GM19452 (cell line): ENCODE results near the gene TPGS1.

ENCODE experiments used
- ATAC-seq: cut with Tn5 transposase; IDR thresholded peaks from one replicate; pipeline ENCODE4 v1.9.1; 2021; ENCODE audit not compliant: unreplicated experiment

TPGS1 gene

DNA sequence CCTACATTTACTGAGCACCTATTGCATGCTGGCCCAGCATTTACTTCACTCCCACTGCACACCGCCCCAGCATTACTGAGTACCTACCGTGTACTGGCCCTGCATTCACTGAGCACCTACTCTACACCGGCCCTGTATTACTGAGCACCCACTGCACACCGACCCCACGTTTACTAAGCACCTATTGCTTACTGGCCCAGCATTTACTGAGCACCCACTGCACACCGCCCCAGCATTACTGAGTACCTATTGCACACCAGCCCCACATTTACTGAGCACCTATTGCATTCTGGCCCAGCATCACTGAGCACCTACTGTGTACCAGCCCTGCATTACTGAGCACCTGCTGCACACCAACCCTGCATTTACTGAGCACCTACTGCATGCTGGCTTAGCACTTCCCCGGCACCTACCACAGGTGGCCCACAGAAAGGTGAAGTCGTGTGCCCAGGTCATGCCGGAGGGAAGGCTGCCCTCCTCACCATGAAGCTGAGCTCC is 6.9 kb downstream of the TPGS1 start:
- ATAC-seq: no peak

DNA sequence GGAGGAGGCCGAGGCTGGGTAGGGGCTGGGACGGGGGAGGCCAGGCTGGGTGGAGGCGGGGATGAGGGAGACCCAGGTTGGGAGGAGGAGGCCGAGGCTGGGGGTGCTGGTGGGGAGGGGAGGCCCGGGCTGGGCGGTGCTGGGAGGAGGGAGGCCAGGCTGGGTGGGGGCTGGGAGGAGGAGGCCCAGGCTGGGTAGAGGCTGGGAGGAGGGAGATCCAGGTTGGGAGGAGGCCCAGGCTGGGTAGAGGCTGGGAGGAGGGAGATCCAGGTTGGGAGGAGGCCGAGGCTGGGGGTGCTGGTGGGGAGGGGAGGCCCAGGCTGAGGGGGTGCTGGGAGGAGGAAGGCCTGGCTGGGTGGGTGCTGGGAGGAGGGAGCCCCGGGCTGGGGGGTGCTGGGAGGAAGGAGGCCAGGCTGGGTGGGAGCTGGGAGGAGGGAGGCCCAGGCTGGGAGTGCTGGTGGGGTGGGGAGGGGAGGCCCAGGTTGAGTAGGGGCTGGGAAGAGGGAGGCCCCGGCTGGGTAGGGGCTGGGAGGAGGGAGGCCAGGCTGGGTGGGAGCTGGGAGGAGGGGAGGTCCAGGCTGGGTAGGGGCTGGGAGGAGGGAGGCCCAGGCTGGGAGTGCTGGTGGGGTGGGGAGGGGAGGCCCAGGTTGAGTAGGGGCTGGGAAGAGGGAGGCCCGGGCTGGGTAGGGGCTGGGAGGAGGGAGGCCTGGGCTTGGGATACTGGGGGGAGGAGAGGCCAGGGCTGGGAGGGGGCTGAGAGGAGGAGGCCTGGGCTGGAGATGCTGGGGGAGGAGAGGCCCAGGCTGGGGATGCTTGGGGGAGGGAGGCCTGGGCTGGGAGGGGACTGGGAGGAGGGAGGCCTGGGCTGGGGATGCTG is 10.7 kb downstream of the TPGS1 start:
- ATAC-seq: no peak

DNA sequence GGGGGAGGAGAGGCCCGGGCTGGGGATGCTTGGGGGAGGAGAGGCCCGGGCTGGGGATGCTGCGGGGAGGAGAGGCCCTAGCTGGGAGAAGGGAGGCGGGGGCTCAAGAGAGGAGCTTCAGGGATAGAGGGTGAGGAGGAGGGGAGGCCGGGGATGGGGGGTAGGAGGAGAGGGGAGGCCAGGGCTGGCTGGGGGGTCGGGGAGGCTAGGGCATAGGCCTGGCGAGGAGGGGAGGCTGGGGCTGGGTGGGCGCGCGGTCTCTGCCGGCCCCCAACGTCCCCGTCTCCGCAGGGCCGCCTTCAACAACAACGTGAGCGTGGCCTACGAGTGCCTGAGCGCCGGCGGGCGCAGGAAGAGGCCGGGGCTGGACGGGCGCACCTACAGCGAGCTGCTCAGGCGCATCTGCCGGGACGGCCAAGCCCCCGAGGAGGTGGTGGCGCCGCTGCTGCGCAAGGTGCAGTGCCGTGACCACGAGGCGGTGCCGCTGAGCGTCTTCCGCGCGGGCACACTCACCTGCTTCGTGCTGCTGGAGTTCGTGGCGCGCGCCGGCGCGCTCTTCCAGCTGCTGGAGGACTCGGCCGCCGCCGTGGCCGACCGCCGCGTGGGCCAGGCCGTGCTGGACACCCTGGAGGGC is 11.4 kb downstream of the TPGS1 start:
- no peak for ATAC-seq

DNA sequence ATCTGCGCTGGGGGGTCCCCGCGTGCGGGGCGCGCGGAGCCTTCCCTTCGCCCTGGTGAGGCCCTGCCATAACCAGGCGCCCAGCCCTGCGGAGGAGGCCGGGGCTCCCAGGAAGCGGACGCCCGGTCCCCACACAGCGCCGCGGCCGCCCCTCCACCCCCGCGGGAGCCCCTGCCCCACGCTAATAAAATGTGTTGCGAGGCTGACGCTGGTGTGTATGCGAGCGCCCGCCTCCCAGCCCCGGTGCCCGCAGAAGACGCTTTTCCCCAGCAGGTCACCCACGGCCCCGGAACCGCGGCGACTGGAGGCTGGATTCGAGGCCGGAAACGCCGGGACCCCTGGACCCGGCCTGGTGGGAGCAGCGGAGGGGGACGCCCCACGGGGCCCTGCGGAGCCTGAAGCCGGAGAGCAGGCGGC is 12.2 kb downstream of the TPGS1 start:
- ATAC-seq: no peak

DNA sequence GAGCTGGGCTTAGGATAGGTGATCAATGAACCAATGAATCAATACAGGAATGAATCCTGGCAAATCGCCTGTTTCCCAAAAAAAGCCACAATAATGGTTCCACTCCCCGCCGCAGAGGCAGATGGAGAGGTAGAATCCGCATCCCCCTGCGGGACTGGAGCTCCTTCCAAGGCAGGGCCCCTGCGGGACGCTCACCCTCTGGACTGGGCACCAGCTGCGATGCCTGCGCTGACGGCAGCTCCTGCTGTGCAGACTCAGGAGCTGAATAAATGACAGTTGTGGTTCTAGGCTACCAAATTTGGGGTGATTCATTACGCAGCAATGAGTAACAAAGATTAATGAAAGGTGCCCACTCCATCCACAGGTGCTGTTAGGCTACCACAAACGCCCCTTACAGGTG is 15.4 kb downstream of the TPGS1 start:
- no peak for ATAC-seq

DNA sequence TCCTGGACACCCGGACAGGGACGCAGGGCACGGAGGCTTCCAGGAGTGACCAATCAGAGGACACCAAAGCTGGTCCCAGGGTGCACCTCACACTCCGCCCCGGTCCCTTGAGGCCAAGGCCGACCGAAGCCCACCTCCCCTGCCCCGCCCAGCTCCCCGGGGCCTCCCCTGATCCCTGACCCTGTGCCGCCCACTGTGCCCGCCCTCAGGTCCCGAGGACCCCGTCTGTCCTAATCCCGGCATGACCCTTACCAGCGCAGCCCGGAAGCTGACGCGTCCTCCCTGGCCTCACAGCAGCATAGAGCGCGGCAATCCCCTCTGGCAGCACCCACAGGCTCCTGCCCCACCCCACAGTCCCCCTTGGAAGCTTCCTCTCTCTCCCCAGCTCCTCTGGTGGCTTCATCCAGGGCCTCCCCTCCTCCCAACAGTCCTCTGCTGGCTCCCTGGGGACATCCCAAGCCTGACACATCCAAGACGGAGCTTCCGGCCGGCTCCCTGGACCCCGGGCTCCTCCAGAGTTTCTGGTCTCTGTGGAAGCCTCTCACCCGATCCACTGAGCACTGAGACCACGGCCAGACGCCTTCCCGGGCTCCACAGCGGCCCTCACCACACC is 16.9 kb downstream of the TPGS1 start:
- no peak for ATAC-seq

DNA sequence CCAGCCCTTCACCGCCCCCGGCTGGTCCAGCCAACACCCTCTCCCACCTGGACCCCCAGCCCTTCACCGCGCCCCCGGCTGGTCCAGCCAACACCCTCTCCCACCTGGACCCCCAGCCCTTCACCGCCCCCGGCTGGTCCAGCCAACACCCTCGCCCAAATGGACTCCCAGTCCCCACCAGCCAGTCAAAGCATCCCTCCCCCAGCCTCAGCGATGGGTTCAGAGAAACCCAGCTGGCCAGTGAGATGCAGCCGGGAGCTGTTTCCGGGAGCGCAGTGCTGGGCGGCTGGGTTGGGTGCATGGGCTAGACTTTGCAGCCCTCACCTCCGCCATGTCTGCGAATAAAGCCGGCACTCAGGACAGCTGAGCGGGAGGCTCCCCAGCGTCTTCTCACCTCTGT is 17.7 kb downstream of the TPGS1 start:
- ATAC-seq: no peak

DNA sequence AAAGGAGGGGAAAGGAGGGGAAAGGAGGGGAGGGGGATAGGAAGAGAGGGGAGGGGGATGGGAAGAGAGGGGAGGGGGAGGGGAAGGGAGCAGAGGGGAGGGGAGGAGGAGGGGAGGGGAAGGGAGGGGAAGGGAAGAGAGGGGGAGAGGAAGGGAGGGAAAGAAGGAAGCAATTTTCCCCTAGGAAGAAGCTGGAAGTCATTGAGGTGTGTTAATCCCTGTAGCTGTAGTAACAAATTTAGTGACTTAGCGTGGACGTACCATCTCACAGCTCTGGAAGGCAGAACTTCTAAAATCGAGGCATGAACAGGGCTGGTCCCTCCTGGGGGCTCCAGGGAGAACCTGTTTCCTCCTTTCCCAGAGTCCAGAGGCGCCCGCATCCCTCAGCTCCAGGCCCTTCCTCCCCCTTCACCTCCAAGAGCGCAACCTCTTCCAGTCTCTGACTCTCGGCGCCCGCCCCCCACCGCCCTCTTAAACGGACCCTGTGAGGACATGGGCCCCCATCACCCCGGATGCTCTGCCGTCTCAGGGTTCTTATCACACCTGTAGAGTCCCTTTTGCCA is 18.6 kb downstream of the TPGS1 start:
- ATAC-seq: no peak

DNA sequence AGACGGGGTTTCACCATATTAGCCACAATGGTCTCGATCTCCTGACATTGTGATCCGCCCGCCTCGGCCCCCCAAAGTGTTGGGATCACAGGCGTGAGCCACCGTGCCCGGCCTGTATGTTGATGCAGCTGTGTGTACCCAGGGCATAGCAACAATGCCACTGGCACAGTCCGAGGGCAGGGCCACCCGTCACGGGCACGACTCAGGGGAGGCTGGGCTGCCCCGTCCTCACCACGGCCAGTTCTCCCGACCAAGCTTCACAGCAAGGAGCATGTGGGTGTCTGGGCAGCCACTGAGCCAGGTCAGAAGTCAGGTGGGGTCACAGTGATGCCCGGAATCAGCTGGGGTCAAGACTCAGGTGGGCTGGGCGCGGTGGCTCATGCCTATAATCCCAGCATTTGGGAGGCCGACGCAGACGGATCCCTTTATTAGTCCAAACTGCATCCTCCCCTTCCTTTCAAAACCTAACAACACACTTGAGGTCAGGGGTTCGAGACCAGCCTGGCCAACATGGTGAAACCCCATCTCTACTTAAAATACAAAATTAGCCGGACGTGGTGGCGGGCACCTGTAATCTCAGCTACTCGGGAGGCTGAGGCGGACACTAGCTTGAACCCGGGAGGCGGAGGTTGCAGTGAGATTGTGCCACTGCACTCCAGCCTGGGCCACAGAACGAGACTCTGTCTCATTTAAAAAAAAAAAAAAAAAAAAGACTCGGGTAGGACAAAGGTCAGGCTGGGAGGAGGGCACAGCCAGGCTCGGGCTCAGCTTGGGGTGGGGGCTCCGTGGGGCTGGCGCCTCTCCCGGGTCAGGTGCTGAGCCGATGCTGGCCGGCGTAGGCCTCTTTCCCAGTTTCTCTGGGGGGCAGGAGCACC is 23.1 kb downstream of the TPGS1 start:
- ATAC-seq: no peak

DNA sequence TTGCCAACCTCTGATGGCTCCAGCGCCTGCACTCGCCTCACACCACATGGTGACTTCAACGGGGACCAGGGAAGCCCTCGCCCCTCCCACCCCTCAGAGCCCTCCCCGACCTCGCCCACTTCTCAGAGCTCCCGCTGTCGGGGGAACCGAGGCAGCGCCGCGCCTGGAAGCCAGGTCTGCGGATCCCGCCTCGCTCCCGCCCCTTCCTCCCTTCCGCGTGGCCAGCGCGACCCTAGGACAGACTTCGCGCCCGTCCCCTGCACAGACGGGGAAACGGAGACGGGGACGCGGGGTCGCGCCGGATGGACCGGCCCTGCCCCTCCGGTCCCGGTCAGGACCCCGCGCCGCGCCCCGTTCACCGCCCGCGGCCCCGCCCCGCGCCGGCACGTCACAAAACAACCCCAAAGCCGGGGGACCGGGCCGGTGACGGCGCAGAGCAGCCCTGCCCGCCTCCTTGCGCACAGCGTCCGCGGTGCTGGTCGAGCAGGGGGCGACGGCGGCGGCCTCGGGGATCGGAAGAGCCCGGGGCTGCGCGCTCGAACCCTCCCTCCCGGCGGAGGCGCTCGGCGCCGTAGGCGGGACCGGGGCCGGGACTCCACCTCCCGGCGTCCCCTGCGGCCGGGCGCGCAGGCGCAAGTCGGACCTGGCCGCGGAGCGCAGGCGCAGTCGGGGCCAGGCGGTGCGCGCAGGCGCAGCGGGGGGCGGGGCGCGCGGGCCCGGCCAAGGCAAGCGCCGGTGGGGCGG is 23.9 kb downstream of the TPGS1 start:
- peak; percentile 72 for ATAC-seq

DNA sequence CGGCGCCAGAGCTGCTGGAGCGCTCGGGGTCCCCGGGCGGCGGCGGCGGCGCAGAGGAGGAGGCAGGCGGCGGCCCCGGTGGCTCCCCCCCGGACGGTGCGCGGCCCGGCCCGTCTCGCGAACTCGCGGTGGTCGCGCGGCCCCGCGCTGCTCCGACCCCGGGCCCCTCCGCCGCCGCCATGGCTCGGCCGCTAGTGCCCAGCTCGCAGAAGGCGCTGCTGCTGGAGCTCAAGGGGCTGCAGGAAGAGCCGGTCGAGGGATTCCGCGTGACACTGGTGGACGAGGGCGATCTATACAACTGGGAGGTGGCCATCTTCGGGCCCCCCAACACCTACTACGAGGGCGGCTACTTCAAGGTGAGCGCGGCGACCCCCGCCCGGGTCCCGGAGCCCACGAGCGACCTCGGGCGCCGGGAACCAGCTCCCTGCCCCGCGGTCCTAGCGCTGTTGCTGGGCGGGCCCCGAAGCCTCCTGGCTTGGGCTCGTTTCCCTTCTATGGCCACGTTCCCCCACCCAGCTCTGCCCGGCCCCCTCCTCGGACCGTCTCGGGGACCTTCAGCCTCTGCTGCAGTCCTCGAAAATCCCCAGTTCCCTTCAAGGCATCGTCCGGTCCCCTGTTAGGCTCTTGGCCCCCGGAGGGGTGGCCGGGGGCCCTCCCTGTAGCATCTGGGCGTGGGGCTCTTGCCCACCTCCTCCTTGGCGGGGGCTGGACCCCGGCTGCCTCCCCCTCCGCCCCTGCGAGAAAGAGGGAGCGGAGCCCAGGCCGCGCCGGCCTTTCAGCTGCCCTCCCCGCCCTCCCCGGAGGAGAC is 24.7 kb downstream of the TPGS1 start, which contains the start of gene CDC34:
Gene CDC34 (plus strand): TSS at position 8 of the 808 bp plus-strand sequence. CDS start 172 bp downstream, at position 180.
- ATAC-seq: peak; percentile 38

DNA sequence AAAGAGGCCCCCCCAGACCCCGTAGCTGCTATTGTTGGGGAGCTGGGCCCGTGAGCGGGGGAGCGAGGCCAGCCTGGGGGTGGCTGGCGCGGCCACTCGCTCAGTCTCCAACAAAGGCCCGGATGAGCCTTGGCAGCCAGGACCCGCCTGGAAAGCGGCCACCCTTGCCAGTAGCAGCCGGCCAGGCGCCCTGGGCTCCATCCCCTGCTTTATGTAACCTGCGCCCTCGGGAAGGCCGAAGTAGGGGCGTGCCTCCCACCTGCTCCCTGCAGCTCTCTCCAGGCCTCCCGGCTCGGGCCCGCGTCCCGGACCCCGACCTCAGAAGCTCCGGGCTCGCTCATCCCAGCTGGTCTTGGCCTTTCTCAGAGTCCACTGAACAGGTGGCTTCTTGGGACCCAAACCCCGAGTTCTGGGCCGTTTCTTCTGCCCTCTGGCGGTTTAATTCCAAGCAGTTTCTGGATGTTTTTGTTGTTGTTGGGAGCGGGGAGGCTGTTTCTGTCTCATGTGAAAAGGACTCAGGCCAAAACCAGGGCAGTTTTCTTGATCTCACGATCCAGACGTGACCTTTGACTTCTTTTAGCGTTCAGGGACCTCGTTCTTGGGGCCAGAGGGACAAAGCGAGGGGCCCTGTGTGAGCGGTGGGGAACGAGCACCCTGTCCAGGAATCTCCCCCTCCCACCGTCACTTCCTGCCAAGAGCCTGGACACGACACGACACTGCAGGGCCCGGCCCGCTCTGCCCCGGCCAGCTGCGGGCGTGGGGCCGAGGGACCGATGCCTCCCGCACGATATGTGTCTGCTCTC is 25.5 kb downstream of the TPGS1 start:
- ATAC-seq: no peak

DNA sequence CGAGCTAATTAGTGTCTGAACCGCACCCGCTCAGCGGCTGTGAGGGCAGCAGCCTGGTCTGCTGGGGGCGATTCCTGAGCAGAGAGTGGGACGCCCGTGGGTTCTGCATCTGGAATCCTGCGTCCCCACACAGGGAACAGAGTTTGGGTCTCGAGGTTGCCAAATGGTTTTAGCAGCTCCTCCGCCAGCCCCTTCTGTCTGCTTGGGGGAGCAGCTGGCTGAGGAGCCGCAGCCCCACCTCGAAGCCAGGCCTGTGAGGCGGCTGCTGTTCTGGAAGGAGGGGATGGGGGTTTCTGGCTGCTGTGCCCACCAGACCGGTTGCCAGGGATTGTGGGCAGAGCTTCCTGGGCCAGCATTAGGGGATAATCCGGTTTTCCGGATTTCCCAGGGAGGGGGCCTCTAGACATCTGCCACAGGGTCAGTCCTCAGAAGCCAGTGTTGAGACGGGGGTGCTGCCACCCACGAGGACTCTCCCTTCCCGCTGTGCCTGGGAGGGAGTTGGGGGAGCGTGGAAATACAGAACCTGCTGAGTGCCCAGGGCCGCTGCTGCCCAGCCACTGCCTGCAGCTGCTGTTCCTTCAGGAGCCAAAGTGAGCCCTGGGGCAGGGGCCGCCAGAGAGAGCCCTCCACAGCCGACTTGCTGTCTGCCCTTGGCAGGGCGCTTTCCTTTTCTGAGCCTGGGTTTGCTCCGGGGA is 26.2 kb downstream of the TPGS1 start:
- ATAC-seq: no peak

DNA sequence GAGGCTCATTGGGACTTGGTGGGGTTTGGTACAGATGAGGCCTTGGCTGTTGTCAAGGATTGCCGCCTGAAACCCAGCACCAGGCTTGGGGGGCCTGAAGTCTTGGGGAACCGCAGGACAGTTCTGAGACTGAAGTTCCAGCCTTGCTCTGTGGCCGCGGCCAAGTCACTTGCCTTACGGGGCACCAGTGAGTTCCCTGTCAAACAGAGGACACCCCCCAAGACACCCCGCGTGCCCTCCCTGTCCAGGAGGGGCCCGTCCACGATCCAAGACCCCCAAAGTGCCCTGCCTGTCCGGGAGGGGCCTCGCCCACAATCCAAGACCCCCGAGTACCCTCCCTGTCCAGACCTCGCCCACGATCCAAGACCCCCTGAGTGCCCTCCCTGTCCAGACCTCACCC is 26.8 kb downstream of the TPGS1 start:
- no peak for ATAC-seq

DNA sequence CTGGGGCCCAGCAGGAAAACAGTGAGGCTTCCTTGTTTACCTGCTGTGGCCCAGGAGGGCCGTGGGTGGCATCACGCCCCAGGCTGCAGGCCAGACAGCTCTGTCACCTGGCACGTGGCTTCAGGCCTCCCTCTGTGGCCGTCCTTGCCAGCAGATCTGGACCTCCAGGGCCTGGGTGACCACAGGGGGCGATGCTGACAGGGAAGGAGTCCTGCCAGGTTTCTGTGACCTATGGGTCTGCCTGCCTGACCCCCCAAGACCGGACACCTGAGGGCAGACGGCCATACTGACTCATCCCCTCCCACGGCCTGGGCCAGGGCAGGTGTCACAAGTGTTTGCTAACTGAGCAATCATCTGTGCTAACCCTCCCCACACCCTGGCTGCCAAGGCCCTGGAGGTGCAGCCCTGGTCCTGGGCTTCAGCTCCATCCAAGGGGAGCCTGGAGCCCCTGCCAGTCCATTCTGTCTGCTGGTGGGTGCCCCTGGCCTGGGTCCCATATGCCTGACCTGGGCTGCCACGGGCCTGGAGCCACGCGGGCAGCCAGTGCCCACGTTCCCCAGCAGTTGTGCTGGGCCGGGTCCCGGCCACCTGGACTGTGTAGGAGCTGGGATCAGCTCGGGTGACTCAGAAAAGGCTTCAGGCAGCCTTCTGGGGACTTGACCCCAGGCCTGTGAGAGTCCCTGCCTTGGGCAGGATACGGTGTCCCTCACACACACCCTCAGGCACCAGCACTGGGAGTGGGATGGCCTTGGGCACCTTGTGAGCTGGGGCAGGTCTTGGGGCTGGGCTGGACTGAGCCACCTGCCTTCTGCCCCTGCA is 27.9 kb downstream of the TPGS1 start:
- no peak for ATAC-seq

DNA sequence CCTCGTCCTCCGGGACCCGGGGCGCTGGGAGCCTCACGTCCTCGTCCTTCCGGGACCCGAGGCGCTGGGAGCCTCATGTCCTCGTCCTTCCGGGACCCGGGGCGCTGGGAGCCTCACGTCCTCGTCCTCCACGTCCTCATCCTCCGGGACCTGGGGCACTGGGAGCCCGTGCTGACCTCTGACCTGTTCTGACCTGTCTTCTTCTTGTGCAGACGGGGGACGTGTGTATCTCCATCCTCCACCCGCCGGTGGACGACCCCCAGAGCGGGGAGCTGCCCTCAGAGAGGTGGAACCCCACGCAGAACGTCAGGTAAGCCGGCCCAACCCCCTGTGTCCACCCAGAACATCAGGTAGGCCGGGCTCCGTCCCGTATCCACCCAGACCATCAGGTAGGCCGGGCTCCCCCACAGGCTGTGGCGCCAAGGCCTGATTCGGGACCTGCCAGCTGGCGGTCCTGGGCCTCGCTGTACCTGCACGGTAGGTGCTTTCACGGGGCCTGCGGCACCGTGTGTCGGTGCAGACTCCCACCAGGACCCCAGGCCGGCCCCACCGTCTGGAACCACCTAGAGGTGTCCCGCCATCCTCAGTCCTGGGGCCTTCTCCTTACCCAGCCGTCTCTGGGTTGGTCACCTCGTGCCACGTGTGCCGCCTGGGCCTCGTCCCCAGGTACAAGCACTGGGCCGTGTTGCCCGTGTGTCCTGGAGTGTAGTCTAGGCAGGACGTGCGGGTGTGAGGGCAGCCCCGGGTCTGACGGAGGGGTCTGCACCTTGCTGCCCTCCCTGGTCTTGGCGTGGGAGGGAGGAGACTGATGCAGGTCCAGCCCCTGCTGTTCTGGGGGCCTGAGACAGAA is 29.0 kb downstream of the TPGS1 start:
- no peak for ATAC-seq
